ENCODE data around the gene NXPH3.

NXPH3 gene

DNA sequence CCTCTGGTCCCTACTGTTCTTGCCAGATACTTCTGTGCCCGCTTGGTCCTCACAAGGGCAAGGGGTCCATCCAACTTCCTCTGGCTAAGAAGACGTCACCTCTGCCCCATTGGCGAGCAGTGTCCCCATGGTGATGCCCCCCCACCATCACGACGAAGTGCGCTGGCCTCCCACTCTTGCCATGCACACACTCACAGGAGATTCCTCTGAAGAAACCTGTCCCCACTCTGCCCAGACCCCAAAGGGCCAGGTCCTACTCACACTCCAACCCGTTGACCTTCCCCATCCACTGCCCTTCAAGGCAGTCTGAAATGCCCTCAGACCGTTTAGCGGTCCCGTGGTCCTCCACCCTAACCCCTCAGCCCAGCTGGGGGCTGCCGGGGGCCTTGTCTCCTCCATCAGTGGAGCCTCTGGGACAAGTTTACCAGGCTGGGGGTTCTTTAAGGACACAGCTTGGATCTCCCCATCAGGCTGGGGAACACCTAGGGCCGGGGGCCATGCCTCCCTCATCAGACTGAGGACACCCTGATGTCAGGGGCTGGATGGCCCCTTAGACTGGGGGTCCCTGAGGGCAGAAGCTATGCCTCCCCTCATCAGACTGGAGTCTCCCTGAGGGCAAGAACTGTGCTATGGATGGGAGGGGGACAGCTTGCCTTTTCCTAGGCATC is 6.5 kb downstream of the NXPH3 start:
- in situ Hi-C loops (cut with HindIII; ENCODE audit: low pct_unique_long_range_greater_than_20kb, low sequenced_read_pairs) = no loop called here
- TF ChIP-seq JUND (IDR thresholded peaks at IDR 0.05; ENCODE audit: low read depth) = no peak

DNA sequence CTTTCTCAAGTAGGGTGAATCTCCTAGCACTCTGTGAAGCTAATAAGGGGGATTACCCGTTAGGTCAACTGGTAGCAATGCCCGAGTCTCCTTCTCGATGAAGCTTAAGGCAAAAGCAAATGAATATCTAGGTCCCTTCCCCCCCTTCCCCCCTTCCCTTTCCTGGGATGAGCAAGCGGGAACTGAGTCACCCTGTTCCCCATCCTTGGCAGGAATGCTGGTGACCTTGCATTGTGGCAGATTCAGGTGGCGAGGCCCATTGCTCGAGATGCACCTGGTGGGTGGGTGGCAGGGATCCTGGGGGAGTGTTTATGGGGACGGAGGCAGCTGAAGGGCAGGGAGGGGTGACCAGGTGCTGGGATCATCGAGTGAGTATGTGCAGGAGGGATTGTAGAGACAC is 7.1 kb downstream of the NXPH3 start:
- no peak for DNase-seq (ENCODE audit: low read depth in 1 of 2, low spot score in 1 of 2)
- in situ Hi-C loops (cut with HindIII; ENCODE audit: low pct_unique_long_range_greater_than_20kb, low sequenced_read_pairs) = no loop called here
- TF ChIP-seq JUND (IDR thresholded peaks at IDR 0.05; ENCODE audit: low read depth) = no peak

More for the DNA sequence above, 6.5 kb downstream of the NXPH3 start:
- no peak for DNase-seq (ENCODE audit: low read depth in 1 of 2, low spot score in 1 of 2)

DNA sequence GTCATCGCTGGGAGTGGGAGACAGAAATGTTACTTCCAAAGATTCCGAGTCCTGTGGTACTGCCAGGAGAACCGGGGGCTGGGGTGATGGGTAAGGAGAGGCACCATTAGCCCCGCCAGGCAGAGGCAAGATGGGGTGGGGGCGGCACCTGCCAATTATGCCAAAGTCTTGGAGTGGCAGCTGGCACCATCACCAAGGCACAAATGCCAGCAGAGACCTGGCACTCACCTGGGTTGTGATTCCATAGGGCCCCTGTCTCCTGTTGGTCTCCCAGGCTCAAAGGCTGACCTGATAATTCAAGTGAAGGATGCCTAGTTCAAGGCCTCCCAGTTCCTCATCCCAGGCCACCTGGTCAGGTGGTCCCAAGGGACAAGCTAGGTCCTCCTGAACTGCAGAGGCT is 7.6 kb downstream of the NXPH3 start:
- no peak for TF ChIP-seq JUND (IDR thresholded peaks at IDR 0.05; ENCODE audit: low read depth)
- in situ Hi-C loops (cut with HindIII; ENCODE audit: low pct_unique_long_range_greater_than_20kb, low sequenced_read_pairs) = no loop called here
- no peak for DNase-seq (ENCODE audit: low read depth in 1 of 2, low spot score in 1 of 2)

DNA sequence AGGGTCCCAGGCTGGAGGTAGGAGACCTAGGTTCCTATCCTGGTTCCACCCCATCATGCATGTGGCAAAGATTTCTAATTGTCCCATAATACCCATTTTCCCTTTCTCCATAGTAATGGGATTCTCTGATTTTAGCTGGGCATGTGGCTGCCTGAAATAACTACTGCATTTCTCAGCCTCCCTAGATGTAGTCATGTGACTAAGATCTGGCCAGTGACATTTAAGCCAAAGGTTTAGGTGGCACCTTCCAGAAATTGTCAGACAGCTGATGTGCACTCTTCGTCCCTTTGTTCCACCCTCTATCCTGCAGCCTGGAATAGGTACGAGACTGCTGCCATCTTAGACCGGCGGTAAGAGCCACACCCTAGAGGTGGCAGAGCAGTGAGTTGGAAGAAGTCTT is 8.2 kb downstream of the NXPH3 start:
- DNase-seq (ENCODE audit: low read depth in 1 of 2, low spot score in 1 of 2) = no peak
- no peak for TF ChIP-seq JUND (IDR thresholded peaks at IDR 0.05; ENCODE audit: low read depth)
- in situ Hi-C loops (cut with HindIII; ENCODE audit: low pct_unique_long_range_greater_than_20kb, low sequenced_read_pairs) = no loop called here

DNA sequence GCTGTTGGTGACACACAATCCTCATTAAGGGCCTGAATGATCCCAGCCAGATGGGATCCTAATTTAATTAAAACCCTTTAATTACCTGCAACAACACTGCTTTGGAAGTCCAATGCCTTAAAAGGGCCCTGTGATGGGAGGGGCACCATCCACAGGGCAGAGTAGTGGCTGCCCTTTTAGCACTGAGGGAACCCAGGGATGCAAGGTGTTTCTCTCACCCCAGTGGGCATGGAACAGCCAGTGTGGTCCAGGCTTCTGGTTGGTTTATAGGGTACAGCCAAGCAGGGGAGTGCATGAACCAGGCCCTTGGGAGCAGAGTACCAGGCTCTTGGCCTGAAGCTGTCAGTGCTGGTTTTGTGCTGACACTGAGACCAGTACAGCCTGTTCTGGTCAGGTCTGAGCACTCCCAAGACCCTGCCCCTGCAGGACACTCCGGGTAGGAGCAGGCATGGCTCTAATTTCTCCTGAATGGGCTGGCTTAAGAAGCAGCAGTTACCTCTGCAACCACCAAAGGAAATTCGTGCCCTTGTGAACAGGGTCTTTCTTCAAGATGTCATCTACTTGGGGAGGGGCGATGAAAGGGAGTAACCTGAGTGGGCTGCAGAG is 9.9 kb downstream of the NXPH3 start:
- in situ Hi-C loops (cut with HindIII; ENCODE audit: low pct_unique_long_range_greater_than_20kb, low sequenced_read_pairs) = no loop called here
- peak; percentile 73 to 92 for DNase-seq (ENCODE audit: low read depth in 1 of 2, low spot score in 1 of 2)

DNA sequence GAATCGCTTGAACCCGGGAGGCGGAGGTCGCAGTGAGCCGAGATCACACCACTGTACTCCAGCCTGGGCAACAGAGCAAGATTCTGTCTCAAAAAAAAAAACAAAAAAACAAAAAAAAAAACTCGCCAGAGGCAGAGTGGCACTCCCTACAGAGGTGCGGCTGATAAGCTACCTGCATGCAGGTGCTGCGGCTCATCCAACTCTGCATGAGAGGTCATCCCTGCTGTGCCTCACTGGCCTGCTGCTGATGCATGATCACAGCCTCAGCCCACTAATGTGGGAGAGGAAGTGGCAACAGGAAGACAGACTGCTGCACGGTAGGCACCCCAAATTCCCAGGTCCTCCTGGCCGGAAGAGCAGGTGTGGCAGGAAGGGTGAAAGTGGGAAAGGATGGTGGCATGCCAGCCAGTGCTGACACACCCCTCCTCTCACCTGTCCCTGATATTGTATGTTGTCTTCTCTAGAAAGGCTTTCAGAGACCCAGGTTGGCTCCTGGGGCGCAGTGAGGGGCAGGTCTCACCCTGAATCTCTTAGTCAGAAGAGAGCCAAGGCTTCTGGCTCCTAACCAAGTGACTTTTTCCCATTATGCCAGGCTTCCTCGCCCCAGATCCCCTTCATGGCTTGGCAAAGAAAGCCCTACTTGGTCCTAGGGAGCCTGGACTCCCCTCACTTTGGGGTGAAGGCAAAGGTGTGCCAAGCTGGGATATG is 11.8 kb downstream of the NXPH3 start:
- DNase-seq (ENCODE audit: low read depth in 1 of 2, low spot score in 1 of 2) = no peak
- TF ChIP-seq JUND (IDR thresholded peaks at IDR 0.05; ENCODE audit: low read depth) = no peak
- in situ Hi-C loops (cut with HindIII; ENCODE audit: low pct_unique_long_range_greater_than_20kb, low sequenced_read_pairs) = no loop called here

More for the DNA sequence above, 9.9 kb downstream of the NXPH3 start:
- no peak for TF ChIP-seq JUND (IDR thresholded peaks at IDR 0.05; ENCODE audit: low read depth)

DNA sequence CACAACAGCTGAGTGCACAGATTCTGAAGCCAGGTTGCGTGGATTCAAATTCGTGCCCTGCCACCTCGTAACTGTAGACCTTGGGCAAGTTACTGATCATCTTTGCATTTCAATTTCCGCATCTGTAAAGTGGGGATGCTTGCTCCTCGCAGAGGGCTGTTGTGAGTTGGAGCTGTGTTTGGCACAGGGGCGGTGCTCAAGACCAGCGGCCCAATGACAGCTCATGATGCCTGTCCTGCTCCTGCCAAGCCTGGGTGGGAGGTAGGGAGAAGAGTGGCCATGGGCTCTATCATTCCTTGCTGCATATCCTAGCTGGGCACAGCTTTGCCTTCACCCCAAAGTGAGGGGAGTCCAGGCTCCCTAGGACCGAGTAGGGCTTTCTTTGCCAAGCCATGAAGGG is 12.6 kb downstream of the NXPH3 start:
- no peak for DNase-seq (ENCODE audit: low read depth in 1 of 2, low spot score in 1 of 2)
- no peak for TF ChIP-seq JUND (IDR thresholded peaks at IDR 0.05; ENCODE audit: low read depth)
- in situ Hi-C loops (cut with HindIII; ENCODE audit: low pct_unique_long_range_greater_than_20kb, low sequenced_read_pairs) = no loop called here

DNA sequence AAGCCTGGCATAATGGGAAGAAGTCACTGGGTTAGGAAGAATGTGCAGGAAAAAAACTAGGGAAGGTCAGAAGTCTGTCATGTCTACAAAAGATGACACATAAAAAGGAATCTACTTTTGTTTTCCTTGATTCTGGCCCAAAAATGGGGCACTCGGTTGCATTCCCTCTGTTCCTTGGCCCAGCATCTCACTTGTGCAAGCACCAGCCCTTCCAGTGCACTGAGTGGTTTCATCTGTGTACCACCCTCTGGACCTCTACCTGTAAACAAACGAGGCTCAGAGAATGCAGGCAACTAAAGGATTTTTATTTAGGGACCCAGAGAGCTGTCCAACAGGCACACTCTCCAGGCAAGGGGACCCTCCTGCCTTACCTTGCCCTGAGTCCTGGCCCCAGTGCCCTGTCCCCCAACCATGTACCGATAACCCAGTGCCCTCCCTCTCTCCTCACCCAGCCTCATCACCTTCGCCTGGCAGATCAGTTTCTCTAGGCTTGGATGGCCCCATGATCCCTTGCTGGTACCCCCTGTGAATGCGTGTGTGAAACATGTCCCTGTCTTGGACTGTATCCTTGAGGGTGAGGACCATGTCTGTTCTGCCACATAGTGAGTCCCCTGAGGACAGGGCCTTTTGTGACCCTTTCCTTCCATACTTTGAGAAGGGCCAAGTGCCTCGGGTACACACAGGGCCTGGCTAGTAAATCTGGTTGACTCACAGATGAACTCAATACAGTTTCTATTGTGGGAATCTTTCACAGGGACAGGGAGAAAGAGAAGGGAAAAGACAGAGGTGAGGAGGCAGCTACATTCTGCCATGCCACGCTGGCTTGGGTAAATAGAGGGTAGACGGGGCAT is 13.3 kb downstream of the NXPH3 start:
- DNase-seq (ENCODE audit: low read depth in 1 of 2, low spot score in 1 of 2) = no peak
- in situ Hi-C loops (cut with HindIII; ENCODE audit: low pct_unique_long_range_greater_than_20kb, low sequenced_read_pairs) = no loop called here
- no peak for TF ChIP-seq JUND (IDR thresholded peaks at IDR 0.05; ENCODE audit: low read depth)

DNA sequence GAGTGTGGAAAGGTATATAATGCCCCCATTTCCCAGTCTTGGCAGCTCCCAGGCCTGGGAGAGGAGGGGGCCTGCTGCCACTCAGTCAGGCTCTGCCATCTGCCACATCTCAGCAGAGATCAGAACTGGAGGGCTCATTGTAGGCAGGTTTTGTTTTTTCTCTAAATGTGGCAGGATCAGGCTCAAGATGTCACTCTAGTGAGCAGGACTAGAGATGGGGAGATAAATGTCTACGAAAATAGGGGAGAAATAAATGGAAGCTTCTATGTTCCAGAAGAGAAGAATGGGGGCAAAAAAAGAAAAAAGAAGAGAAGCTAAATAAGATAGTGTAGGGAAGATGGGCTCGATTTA is 13.9 kb downstream of the NXPH3 start:
- DNase-seq (ENCODE audit: low read depth in 1 of 2, low spot score in 1 of 2) = no peak
- in situ Hi-C loops (cut with HindIII; ENCODE audit: low pct_unique_long_range_greater_than_20kb, low sequenced_read_pairs) = no loop called here
- no peak for TF ChIP-seq JUND (IDR thresholded peaks at IDR 0.05; ENCODE audit: low read depth)

DNA sequence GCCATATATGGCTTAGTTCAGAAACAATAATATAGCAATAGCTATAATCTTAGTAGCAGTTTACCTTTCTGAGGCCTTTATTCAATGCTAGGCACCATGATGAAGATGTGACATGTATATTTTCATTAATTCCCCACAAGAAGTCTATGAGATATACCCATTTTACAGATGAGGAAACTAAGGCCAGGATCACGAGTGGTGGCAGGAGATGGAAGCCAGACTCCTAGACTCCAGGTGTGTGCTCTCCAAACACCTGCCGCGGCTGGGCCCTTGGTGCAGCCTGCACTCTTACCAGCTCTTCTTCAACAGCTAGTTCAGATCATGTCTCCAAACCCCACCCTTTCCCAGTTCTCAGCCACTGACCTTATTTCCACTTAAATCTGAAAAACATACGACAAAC is 15.2 kb downstream of the NXPH3 start:
- in situ Hi-C loops (cut with HindIII; ENCODE audit: low pct_unique_long_range_greater_than_20kb, low sequenced_read_pairs) = no loop called here
- DNase-seq (ENCODE audit: low read depth in 1 of 2, low spot score in 1 of 2) = no peak
- TF ChIP-seq JUND (IDR thresholded peaks at IDR 0.05; ENCODE audit: low read depth) = no peak

DNA sequence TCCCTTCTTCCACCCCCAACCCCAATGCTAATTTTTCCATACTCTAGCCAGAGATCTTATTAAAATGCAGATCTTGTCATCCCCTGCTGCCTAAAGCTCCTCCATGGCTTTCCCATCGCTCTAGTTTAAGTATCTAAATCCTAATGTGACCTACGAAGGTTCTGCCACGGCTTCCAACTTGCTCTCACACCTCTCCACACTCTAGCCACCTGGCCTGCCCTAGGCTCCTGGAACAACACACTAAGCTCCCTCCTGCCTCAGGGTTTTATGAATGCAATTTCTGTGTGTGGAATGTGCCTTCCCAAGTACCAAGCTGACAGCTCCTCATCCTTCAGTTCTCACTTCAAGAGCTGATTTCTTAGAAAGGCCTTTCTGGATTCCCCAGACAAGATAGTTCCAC is 16.6 kb downstream of the NXPH3 start:
- TF ChIP-seq JUND (IDR thresholded peaks at IDR 0.05; ENCODE audit: low read depth) = no peak
- DNase-seq (ENCODE audit: low read depth in 1 of 2, low spot score in 1 of 2) = no peak
- in situ Hi-C loops (cut with HindIII; ENCODE audit: low pct_unique_long_range_greater_than_20kb, low sequenced_read_pairs) = no loop called here

DNA sequence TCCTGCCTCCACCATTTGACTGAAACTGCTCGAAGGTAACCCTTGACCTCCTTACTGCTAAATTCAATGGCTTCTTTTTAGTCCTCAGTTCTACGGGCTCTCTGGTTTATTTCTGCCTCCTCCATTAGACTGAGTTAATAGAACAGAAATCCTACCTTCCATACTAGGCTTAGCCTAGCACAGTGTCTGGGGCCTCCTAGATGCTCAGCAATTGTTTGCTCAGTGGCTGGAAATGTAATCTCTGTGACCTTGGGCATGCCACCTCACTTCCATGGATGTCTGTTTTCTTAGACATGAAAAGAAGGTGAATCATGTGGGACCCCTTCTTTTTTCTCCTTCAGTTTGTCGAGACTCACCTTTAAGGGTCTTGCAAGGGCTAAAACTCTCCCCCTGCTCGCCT is 19.7 kb downstream of the NXPH3 start:
- no peak for DNase-seq (ENCODE audit: low read depth in 1 of 2, low spot score in 1 of 2)
- no peak for TF ChIP-seq JUND (IDR thresholded peaks at IDR 0.05; ENCODE audit: low read depth)
- in situ Hi-C loops (cut with HindIII; ENCODE audit: low pct_unique_long_range_greater_than_20kb, low sequenced_read_pairs) = no loop called here

DNA sequence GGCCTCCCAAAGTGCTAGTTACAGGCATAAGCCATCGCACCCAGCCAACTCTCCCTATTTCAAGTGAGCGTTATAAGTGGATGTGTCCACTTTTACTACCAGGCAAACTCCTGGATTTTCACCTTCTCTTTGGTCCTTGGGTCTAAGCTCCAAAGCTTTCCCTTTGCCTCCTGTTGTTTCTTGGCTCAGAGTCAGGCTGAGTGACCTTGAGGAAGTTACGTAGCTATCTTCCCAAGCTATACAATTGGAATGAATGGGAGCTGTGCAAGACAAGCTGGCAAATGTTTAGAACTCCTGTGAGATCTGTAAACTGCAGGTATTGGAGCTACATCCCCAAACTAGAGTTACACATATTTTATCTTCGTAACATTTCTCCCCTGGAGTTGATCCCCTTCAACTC is 20.3 kb downstream of the NXPH3 start:
- in situ Hi-C loops (cut with HindIII; ENCODE audit: low pct_unique_long_range_greater_than_20kb, low sequenced_read_pairs) = no loop called here
- no peak for DNase-seq (ENCODE audit: low read depth in 1 of 2, low spot score in 1 of 2)
- no peak for TF ChIP-seq JUND (IDR thresholded peaks at IDR 0.05; ENCODE audit: low read depth)

Measured in T47D (cell line).